SK-N-SH treated with all-trans-retinoic acid at 6 μM for 48 hours (cell line): ENCODE results near the gene JOSD1.

Experiments used
- ATAC-seq: fragments of 200-7000 bp; cut with Tn5 transposase; 3 replicates; pipeline ENCODE4 v1.9.1; 2020; ENCODE audit warnings: mild to moderate bottlenecking, moderate library complexity
- ARNTL ChIP-seq: fragments of 450-650 bp; formaldehyde crosslinking; IDR thresholded peaks from 2 replicates; pipeline ENCODE4 v1.5.0; 2020; ENCODE audit warnings: low read depth, mild to moderate bottlenecking, moderate library complexity, borderline replicate concordance
- BACH2 ChIP-seq: fragments of 250-450 bp; sonication (Bioruptor Pico); IDR thresholded peaks from 2 replicates; pipeline ENCODE4 v1.9.0; 2021; ENCODE audit warnings: mild to moderate bottlenecking, borderline replicate concordance
- ESRRG ChIP-seq: fragments of 250-450 bp; sonication (Bioruptor Pico); IDR thresholded peaks from 2 replicates; pipeline ENCODE4 v1.6.1; 2021; ENCODE audit warnings: mild to moderate bottlenecking
- GLIS3 ChIP-seq: fragments of 250-450 bp; sonication (Bioruptor Pico); IDR thresholded peaks from 2 replicates; pipeline ENCODE4 v1.5.0; 2020; ENCODE audit warnings: mild to moderate bottlenecking, moderate library complexity
- ISL1 ChIP-seq: fragments of 250-450 bp; sonication (Bioruptor Pico); IDR thresholded peaks from 2 replicates; pipeline ENCODE4 v2.1.2; 2022; ENCODE audit warnings: mild to moderate bottlenecking, moderate library complexity
- OSR1 ChIP-seq: fragments of 250-450 bp; sonication (Bioruptor Pico); IDR thresholded peaks from 2 replicates; pipeline ENCODE4 v1.8.0; 2022; ENCODE audit warnings: moderate library complexity, mild to moderate bottlenecking, inconsistent platforms
- PPARA ChIP-seq: fragments of 250-450 bp; sonication (Bioruptor Pico); IDR thresholded peaks from 2 replicates; pipeline ENCODE4 v1.5.0; 2020; ENCODE audit warnings: mild to moderate bottlenecking, borderline replicate concordance
- SNAI2 ChIP-seq: fragments of 250-450 bp; sonication (Bioruptor Pico); IDR thresholded peaks from 2 replicates; pipeline ENCODE4 v1.5.0; 2020; ENCODE audit warnings: mild to moderate bottlenecking, moderate library complexity
- TOX ChIP-seq: fragments of 250-450 bp; sonication (Bioruptor Pico); IDR thresholded peaks from 2 replicates; pipeline ENCODE4 v1.8.0; 2021; ENCODE audit warnings: mild to moderate bottlenecking, moderate library complexity, borderline replicate concordance
- ZC3H10 ChIP-seq: fragments of 250-450 bp; sonication (Bioruptor Pico); IDR thresholded peaks from 2 replicates; pipeline ENCODE4 v1.5.1; 2021; ENCODE audit warnings: mild to moderate bottlenecking, moderate library complexity
- ZFP3 ChIP-seq: fragments of 250-450 bp; sonication (Bioruptor Pico); IDR thresholded peaks from 2 replicates; pipeline ENCODE4 v1.5.0; 2020; ENCODE audit warnings: mild to moderate bottlenecking, moderate library complexity
- ZFP30 ChIP-seq: fragments of 450-650 bp; formaldehyde crosslinking; IDR thresholded peaks from 2 replicates; pipeline ENCODE4 v1.5.0; 2022; ENCODE audit warnings: mild to moderate bottlenecking, moderate library complexity
- ZNF565 ChIP-seq: fragments of 450-650 bp; formaldehyde crosslinking; conservative IDR thresholded peaks from 2 replicates; pipeline ENCODE4 v1.5.0; 2020; ENCODE audit warnings: low read depth, mild to moderate bottlenecking, moderate library complexity
- ZNF8 ChIP-seq: fragments of 450-650 bp; formaldehyde crosslinking; IDR thresholded peaks from 2 replicates; pipeline ENCODE4 v1.5.0; 2020; ENCODE audit warnings: mild to moderate bottlenecking, moderate library complexity
- TF ChIP-seq, protein P1 (sequence below): fragments of 250-450 bp; sonication (Bioruptor Pico); IDR thresholded peaks from 2 replicates; pipeline ENCODE4 v1.5.1; 2020; ENCODE audit warnings: low read depth, mild to moderate bottlenecking, moderate library complexity
- TF ChIP-seq, protein P2 (sequence below): fragments of 250-450 bp; sonication (Bioruptor Pico); IDR thresholded peaks from 2 replicates; pipeline ENCODE4 v1.5.0; 2020; ENCODE audit warnings: mild to moderate bottlenecking, moderate library complexity
- TF ChIP-seq, protein P3 (sequence below): fragments of 250-450 bp; sonication (Bioruptor Pico); IDR thresholded peaks from 2 replicates; pipeline ENCODE4 v1.8.0; 2021; ENCODE audit warnings: low read depth, mild to moderate bottlenecking, moderate library complexity, borderline replicate concordance
- TF ChIP-seq, protein P4 (sequence below): fragments of 250-450 bp; sonication (Bioruptor Pico); IDR thresholded peaks from 2 replicates; pipeline ENCODE4 v1.8.0; 2020; ENCODE audit warnings: mild to moderate bottlenecking, moderate library complexity, borderline replicate concordance
- TF ChIP-seq, protein P5 (sequence below): fragments of 250-450 bp; sonication (Bioruptor Pico); IDR thresholded peaks from 2 replicates; pipeline ENCODE4 v1.5.1; 2021; ENCODE audit warnings: mild to moderate bottlenecking, moderate library complexity

The JOSD1 gene

DNA sequence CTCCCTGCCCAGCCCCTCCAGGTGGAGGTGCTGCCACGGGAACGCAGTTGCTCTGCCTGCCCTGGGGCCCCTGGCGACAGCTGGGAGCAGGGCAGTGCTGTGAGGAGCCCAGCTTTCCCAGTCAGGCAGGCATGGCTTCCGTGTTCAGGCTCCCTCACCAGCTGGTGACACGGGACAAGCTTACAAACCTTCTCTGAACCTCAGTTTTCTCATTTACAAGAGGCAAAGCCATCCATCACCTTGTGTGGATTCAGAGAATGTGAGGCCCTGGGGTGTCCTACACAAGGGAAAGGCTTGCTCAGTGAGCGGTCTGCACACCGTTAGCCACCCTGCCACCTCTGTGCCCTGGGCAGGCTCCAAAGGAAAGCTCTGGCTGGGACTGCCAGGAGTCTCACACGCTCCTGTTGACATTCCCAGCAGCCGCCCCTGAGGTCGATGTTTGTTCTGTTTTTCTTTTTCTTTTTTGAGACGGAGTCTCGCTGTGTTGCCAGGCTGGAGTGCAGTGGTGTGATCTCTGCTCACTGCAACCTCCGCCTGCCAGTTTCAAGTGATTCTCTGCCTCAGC is 31.6 kb upstream of the JOSD1 start:
- no peak for ATAC-seq
- TF ChIP-seq ZFP30 (CRISPR knock-in tag) (no peak), ZNF565 (CRISPR knock-in tag) (no peak), ZNF8 (CRISPR knock-in tag) (no peak)
- TF ChIP-seq, protein P1, sequence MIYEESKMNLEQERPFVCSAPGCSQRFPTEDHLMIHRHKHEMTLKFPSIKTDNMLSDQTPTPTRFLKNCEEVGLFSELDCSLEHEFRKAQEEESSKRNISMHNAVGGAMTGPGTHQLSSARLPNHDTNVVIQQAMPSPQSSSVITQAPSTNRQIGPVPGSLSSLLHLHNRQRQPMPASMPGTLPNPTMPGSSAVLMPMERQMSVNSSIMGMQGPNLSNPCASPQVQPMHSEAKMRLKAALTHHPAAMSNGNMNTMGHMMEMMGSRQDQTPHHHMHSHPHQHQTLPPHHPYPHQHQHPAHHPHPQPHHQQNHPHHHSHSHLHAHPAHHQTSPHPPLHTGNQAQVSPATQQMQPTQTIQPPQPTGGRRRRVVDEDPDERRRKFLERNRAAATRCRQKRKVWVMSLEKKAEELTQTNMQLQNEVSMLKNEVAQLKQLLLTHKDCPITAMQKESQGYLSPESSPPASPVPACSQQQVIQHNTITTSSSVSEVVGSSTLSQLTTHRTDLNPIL (CRISPR knock-in tag): no peak

DNA sequence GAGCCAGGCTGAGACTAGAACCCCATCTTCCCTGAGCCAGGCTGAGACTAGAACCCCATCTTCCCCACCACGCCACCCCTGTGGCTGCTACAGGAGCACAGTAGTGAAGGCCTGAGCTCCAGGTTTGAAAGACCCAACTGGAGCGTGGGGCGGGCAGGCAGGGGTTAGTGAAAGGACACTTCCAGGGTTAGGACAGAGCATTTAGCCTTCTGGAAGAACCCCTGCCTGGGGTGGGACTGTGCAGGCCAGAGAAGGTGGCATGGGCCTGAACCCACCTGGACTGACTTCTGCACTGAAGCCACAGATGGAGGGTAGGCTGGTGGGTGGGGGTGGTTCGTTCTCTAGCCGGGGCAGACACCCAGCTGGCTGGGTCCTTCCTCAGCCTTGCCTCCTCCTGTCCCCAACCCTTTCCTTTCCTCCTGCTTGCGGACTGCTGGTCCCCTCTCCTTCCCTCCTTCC is 31.0 kb upstream of the JOSD1 start:
- TF ChIP-seq BACH2 (CRISPR knock-in tag): no peak
- no peak for TF ChIP-seq PPARA (CRISPR knock-in tag)
- TF ChIP-seq, protein P2, sequence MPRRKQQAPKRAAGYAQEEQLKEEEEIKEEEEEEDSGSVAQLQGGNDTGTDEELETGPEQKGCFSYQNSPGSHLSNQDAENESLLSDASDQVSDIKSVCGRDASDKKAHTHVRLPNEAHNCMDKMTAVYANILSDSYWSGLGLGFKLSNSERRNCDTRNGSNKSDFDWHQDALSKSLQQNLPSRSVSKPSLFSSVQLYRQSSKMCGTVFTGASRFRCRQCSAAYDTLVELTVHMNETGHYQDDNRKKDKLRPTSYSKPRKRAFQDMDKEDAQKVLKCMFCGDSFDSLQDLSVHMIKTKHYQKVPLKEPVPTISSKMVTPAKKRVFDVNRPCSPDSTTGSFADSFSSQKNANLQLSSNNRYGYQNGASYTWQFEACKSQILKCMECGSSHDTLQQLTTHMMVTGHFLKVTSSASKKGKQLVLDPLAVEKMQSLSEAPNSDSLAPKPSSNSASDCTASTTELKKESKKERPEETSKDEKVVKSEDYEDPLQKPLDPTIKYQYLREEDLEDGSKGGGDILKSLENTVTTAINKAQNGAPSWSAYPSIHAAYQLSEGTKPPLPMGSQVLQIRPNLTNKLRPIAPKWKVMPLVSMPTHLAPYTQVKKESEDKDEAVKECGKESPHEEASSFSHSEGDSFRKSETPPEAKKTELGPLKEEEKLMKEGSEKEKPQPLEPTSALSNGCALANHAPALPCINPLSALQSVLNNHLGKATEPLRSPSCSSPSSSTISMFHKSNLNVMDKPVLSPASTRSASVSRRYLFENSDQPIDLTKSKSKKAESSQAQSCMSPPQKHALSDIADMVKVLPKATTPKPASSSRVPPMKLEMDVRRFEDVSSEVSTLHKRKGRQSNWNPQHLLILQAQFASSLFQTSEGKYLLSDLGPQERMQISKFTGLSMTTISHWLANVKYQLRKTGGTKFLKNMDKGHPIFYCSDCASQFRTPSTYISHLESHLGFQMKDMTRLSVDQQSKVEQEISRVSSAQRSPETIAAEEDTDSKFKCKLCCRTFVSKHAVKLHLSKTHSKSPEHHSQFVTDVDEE: no peak
- no peak for TF ChIP-seq ZNF565 (CRISPR knock-in tag)
- TF ChIP-seq, protein P3, sequence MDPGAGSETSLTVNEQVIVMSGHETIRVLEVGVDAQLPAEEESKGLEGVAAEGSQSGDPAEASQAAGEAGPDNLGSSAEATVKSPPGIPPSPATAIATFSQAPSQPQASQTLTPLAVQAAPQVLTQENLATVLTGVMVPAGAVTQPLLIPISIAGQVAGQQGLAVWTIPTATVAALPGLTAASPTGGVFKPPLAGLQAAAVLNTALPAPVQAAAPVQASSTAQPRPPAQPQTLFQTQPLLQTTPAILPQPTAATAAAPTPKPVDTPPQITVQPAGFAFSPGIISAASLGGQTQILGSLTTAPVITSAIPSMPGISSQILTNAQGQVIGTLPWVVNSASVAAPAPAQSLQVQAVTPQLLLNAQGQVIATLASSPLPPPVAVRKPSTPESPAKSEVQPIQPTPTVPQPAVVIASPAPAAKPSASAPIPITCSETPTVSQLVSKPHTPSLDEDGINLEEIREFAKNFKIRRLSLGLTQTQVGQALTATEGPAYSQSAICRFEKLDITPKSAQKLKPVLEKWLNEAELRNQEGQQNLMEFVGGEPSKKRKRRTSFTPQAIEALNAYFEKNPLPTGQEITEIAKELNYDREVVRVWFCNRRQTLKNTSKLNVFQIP (CRISPR knock-in tag): no peak
- no peak for TF ChIP-seq ESRRG
- TF ChIP-seq, protein P4, sequence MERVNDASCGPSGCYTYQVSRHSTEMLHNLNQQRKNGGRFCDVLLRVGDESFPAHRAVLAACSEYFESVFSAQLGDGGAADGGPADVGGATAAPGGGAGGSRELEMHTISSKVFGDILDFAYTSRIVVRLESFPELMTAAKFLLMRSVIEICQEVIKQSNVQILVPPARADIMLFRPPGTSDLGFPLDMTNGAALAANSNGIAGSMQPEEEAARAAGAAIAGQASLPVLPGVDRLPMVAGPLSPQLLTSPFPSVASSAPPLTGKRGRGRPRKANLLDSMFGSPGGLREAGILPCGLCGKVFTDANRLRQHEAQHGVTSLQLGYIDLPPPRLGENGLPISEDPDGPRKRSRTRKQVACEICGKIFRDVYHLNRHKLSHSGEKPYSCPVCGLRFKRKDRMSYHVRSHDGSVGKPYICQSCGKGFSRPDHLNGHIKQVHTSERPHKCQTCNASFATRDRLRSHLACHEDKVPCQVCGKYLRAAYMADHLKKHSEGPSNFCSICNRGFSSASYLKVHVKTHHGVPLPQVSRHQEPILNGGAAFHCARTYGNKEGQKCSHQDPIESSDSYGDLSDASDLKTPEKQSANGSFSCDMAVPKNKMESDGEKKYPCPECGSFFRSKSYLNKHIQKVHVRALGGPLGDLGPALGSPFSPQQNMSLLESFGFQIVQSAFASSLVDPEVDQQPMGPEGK (CRISPR knock-in tag): no peak
- no peak for TF ChIP-seq ZFP3 (CRISPR knock-in tag)
- TF ChIP-seq ARNTL: no peak
- TF ChIP-seq GLIS3: no peak
- TF ChIP-seq, all 23 proteins: peak for 0

DNA sequence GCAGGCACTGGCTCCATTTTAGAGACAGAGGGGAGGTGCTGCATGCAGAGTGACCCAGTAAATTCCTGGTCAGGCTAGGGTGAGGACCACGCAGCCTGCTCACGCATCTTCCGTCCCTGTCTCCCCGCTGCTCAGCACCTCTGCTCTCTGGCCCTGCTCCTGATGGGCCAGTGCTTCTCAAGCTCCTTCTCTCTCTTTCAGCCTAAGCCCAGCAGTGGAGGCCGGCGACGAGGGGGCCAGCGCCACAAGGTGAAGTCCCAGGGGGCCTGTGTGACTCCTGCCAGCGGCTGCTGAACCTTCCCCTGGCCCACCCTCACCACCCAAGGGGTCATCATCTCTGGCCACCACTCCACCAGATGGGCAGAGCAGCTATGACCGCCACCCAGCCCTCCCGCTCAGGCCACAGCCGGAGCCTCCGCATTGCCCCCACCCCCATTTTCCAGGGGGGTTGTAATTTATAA is 29.7 kb upstream of the JOSD1 start:
- TF ChIP-seq, protein P4 (CRISPR knock-in tag): no peak
- TF ChIP-seq GLIS3 (no peak), BACH2 (CRISPR knock-in tag) (no peak), PPARA (CRISPR knock-in tag) (no peak), ISL1 (no peak), TOX (CRISPR knock-in tag) (no peak), ESRRG (no peak), ZNF565 (CRISPR knock-in tag) (no peak), SNAI2 (CRISPR knock-in tag) (no peak), OSR1 (CRISPR knock-in tag) (no peak), ARNTL (no peak), ZC3H10 (no peak), ZNF8 (CRISPR knock-in tag) (no peak), ZFP30 (CRISPR knock-in tag) (no peak)
- TF ChIP-seq, protein P5, sequence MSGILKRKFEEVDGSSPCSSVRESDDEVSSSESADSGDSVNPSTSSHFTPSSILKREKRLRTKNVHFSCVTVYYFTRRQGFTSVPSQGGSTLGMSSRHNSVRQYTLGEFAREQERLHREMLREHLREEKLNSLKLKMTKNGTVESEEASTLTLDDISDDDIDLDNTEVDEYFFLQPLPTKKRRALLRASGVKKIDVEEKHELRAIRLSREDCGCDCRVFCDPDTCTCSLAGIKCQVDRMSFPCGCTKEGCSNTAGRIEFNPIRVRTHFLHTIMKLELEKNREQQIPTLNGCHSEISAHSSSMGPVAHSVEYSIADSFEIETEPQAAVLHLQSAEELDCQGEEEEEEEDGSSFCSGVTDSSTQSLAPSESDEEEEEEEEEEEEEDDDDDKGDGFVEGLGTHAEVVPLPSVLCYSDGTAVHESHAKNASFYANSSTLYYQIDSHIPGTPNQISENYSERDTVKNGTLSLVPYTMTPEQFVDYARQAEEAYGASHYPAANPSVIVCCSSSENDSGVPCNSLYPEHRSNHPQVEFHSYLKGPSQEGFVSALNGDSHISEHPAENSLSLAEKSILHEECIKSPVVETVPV (CRISPR knock-in tag): no peak
- TF ChIP-seq, protein P1 (CRISPR knock-in tag): no peak
- no peak for ATAC-seq

More for the DNA sequence above, 31.0 kb upstream of the JOSD1 start:
- no peak for ATAC-seq
